Psoas muscle (tissue), 8 donors: ENCODE measurements around the gene CDC45. TPM values are rescaled to one million over a fixed set of nuclear protein-coding genes. Genes with fewer than 3 reads are reported as not detected.
A peak's percentile ranks its signal among the peaks of the same experiment; 100 is the strongest.

Source experiments
- ATAC-seq, 4 donors: fragments of 200-7000 bp; cut with Tn5 transposase; one replicate each; pipeline ENCODE4 v1.9.1; 2020; ENCODE audit warnings: moderate library complexity in 3 of 4, mild to moderate bottlenecking in 2 of 4
- DNase-seq, 2 donors: peaks; one replicate each; pipeline ENCODE4 v3.0.0-alpha.2; 2020
- H3K27ac ChIP-seq: fragments of 200-600 bp; one replicate; pipeline ENCODE4 v1.8.0; 2022
- H3K27me3 ChIP-seq, 3 donors: fragments of 200-600 bp in 1 of 3; one replicate each; pipeline versions ENCODE4 v1.6.1 to v1.8.0; 2013 to 2022; ENCODE audit warnings: low read length in 2 of 3, mild to moderate bottlenecking in 2 of 3, moderate library complexity in 1 of 3; ENCODE audit not compliant: insufficient read depth in 3 of 3
- H3K36me3 ChIP-seq, 2 donors: fragments of 200-600 bp in 1 of 2; one replicate each; pipeline versions ENCODE4 v1.6.1 to v1.8.0; 2013 to 2022; ENCODE audit warnings: low read depth in 1 of 2, mild to moderate bottlenecking in 1 of 2, moderate library complexity in 1 of 2; ENCODE audit not compliant: insufficient read depth in 1 of 2
- H3K4me1 ChIP-seq: fragments of 200-600 bp; one replicate; pipeline ENCODE4 v1.8.0; 2022
- H3K4me3 ChIP-seq: fragments of 200-600 bp; one replicate; pipeline ENCODE4 v1.8.0; 2022; ENCODE audit warnings: mild to moderate bottlenecking
- H3K9me3 ChIP-seq: fragments of 200-600 bp; one replicate; pipeline ENCODE4 v1.8.0; 2022
- WGBS, 3 donors: extraction: QIAGEN DNeasy Blood & Tissue Kit; methylation state at CpG; one replicate each; pipeline versions ENCODE4 v1.1.6 to v1.1.7; 2013; 5-methylcytosine and 5-hydroxymethylcytosine counted together
- intact Hi-C, 2 donors: fragments of 100-400 bp; cut with DNase I; formaldehyde crosslinking; loops; one replicate each; pipeline versions ENCODE4 v1.11.0 to v1.14.2; 2022
- polyA plus RNA-seq, 3 donors: library from polyadenylated mRNA; stranded (reverse); fragments of 200-250 nt; gene quantifications; one replicate each; pipeline ENCODE4 v1.2.3, GENCODE V29; 2013
- total RNA-seq, 4 donors: library from RNA; stranded (reverse); fragmentation: NEBNext Ultra II Directional in 2 of 4; extraction: Animal tissue kit (Norgen Biotek cat#: 25700) in 2 of 4; gene quantifications; one replicate each; pipeline versions ENCODE4 v1.2.1 to v1.2.4, GENCODE V29; 2021 to 2023
- TF ChIP-seq, protein P1 (sequence below): fragments of 200-600 bp; IDR thresholded peaks from one replicate; pipeline ENCODE4 v1.8.0; 2022; ENCODE audit warnings: antibody characterized with exemption
- donor health status: healthy with polysubstance abuse.
- donor health status: DM: no; HTN: no; CAD: no; lungs with moderate emphysema.
- donor health status: Bipolar disorder and iron deficiency.
- donor health status: healthy.
- donor health status: DM: yes; HTN: yes; CAD: no.
- donor health status: DM: no; HTN: no; CAD: no.
- donor health status: DM: no; HTN: no; CAD: no.
- donor health status: DM: yes; HTN: yes; CAD: no.

Gene CDC45
- total and polyA plus RNA-seq, 7 donors, result 0.30 to 0.77 (median 0.71) TPM; not detected in 2

DNA sequence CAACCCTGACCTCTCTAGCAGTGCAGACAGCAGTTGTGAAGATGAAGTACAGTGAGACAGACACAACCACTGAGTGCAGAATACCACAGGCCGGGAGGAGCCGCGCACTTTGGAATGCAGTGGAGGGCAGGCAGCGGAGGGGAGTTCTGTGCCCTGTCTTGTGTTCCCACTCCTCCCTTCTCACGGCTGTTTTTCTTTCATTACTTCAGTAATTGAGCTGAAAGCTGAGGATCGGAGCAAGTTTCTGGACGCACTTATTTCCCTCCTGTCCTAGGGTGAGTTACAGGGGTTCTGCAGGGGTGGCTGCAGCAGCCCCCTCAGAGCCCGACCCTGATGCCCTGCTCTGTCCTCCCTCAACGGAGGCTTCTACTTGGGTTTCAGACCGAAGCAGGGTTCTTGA lies 38.9 kb downstream of the CDC45 start:
- TF ChIP-seq, protein P1, sequence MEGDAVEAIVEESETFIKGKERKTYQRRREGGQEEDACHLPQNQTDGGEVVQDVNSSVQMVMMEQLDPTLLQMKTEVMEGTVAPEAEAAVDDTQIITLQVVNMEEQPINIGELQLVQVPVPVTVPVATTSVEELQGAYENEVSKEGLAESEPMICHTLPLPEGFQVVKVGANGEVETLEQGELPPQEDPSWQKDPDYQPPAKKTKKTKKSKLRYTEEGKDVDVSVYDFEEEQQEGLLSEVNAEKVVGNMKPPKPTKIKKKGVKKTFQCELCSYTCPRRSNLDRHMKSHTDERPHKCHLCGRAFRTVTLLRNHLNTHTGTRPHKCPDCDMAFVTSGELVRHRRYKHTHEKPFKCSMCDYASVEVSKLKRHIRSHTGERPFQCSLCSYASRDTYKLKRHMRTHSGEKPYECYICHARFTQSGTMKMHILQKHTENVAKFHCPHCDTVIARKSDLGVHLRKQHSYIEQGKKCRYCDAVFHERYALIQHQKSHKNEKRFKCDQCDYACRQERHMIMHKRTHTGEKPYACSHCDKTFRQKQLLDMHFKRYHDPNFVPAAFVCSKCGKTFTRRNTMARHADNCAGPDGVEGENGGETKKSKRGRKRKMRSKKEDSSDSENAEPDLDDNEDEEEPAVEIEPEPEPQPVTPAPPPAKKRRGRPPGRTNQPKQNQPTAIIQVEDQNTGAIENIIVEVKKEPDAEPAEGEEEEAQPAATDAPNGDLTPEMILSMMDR, result no peak
- Histone ChIP-seq H3K4me1 (no peaks in the 10 kb centered on the region), H3K36me3 (no peaks in the 10 kb centered on the region), H3K27me3 (peaks cover 0 to 18% (median 9%) of the 10 kb centered on the region in 3 donors), H3K9me3 (no peaks in the 10 kb centered on the region), H3K27ac (no peak overlapping the region), H3K4me3 (no peak overlapping the region)
- no peak for ATAC-seq
- 47 to 67% (median 54%) methylated on average over 10 of the region's 10 CpGs for WGBS, 3 donors
- intact Hi-C loops, result loop anchor here in 1 of 2 donors (5.0 kb wide), 1 partner anchor 54 kb away; no protein-coding TSS in a partner anchor
- no peak for DNase-seq

DNA sequence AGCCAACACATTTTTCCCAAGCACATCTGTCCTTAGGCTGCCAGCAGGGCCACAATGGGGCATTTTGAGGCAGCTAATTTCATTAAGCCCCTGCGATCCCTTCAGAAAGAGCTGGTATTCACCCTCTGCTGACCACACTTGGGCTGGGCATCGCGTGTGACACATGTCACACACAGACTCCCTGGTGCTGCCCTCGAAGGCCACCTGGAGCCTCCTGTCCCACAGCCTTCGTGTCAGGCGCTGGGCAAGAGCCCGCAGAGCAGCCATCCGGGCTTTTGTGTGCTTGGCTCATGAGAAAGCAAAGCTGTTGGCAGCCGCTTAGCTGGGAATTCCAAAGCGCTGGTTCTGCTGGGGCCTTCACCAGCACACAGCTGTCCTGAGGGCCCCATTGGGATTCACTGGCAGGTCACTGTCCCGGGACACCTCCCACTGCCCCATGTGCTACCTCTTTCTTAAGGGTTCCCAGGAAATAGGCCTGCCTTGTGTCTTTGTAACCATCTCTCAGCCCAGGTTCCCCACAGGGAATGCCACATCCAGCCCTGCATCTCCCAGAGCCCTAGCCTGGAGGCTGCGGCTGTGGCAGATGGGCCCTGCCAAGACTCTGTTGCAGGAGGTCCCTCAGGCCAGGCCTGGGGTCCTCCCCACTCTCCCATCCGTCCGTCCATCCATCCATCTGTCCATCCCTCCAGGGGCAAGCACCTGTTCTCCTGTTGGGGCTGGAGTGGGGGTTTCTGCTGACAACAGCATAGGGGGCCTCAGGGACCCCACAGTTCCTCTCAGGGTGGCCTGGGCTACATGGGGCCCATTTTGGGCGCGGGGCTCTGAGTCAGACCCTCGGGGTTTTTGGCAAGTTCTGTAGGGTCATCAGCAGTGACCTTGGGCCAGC lies 39.6 kb downstream of the CDC45 start:
- 46 to 54% (median 50%) methylated on average over 17 of the region's 17 CpGs for WGBS, 3 donors
- DNase-seq, result no peak
- Histone ChIP-seq H3K9me3 (no peaks in the 10 kb centered on the region), H3K27ac (no peak overlapping the region), H3K27me3 (peaks cover 0 to 25% (median 13%) of the 10 kb centered on the region in 3 donors), H3K36me3 (no peaks in the 10 kb centered on the region), H3K4me3 (peak overlapping the region; percentile 18), H3K4me1 (no peaks in the 10 kb centered on the region)
- no peak for ATAC-seq
- TF ChIP-seq, protein P1, result no peak
- intact Hi-C loops, result loop anchor here in 1 of 2 donors (5.0 kb wide), 1 partner anchor 53 kb away; no protein-coding TSS in a partner anchor

DNA sequence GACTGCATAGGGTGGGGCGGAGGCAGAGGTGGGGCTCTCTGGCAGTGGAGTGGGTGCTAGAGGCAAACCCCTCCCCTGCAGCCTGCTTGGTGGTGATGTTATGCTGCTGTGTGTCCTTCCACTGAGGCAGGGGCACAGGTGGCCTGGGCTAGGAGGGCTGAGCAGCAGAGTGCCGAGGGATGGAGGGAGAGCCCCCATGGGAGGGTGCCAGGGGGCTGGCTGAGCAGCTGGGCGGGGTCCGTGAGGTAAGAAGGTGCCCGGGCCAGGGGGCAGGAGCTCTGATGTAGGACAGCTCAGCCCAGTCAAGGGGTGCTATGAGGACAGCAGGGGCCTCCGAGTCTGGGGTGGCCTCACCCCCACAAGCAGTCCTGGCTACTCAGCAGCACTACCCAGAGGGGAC lies 40.3 kb downstream of the CDC45 start:
- peaks cover 0 to 32% (median 13%) of the 10 kb centered on the region in 3 donors for H3K27me3 ChIP-seq
- no peaks in the 10 kb centered on the region for H3K36me3 ChIP-seq
- intact Hi-C loops, result loop anchor here in 1 of 2 donors (10.0 kb wide), 1 partner anchor 105 kb away; no protein-coding TSS in a partner anchor
- DNase-seq (no peak), ATAC-seq (no peak)
- H3K4me1 ChIP-seq, result no peaks in the 10 kb centered on the region
- 59 to 75% (median 60%) methylated on average over 6 of the region's 6 CpGs for WGBS, 3 donors
- TF ChIP-seq, protein P1, result no peak
- H3K27ac ChIP-seq, result no peak overlapping the region
- H3K4me3 ChIP-seq, result peak overlapping the region; percentile 64
- no peaks in the 10 kb centered on the region for H3K9me3 ChIP-seq

DNA sequence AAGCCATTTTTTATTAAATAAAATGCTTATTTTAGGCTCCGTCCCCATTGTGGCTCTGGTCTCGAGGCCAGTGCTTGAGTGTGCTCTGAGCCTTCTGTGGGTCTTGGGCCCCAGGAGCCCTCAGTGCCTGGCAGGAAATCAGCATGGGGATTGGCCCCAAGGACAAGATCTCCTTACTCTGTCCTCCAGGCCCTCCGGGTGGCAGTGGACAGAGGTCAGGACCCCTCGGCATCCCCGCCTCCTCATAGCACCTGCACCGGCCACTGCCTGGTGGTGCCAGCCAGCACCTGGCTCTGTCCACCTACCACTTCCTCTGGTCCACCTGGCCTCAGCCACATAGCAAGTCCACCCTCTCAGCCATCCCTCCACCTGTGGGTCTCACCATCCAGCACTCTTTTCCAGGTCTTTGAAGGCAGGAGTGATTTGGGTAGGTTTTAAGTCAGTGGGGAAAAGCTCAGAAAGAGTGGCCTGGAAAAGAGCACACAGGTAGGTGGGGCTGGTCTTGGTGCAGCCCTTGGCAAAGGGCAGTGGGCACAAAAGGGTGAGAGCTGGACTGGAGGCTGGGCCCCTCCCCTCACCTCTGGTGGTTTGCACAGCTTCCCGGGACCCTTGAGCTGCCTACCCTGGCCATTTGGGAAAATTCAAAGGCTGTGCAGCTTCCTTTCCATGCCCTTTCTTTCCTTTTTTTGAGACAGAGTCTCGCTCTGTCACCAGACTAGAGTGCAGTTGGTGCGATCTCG lies 41.0 kb downstream of the CDC45 start:
- H3K9me3 ChIP-seq, result no peaks in the 10 kb centered on the region
- peak overlapping the region; percentile 64 for H3K4me3 ChIP-seq
- ATAC-seq (no peak), DNase-seq (no peak)
- 80 to 85% (median 83%) methylated on average over 10 of the region's 10 CpGs for WGBS, 3 donors
- H3K36me3 ChIP-seq, result no peaks in the 10 kb centered on the region
- intact Hi-C loops, result loop anchor here in 1 of 2 donors (10.0 kb wide), 1 partner anchor 104 kb away; no protein-coding TSS in a partner anchor
- no peak overlapping the region for H3K27ac ChIP-seq
- peaks cover 0 to 39% (median 13%) of the 10 kb centered on the region in 3 donors for H3K27me3 ChIP-seq
- no peaks in the 10 kb centered on the region for H3K4me1 ChIP-seq
- TF ChIP-seq, protein P1, result no peak
